ENCODE data around the gene COL6A3.

- TF ChIP-seq POLR2AphosphoS5 (IDR thresholded peaks at IDR 0.05): no peak
- TF ChIP-seq, protein P1, sequence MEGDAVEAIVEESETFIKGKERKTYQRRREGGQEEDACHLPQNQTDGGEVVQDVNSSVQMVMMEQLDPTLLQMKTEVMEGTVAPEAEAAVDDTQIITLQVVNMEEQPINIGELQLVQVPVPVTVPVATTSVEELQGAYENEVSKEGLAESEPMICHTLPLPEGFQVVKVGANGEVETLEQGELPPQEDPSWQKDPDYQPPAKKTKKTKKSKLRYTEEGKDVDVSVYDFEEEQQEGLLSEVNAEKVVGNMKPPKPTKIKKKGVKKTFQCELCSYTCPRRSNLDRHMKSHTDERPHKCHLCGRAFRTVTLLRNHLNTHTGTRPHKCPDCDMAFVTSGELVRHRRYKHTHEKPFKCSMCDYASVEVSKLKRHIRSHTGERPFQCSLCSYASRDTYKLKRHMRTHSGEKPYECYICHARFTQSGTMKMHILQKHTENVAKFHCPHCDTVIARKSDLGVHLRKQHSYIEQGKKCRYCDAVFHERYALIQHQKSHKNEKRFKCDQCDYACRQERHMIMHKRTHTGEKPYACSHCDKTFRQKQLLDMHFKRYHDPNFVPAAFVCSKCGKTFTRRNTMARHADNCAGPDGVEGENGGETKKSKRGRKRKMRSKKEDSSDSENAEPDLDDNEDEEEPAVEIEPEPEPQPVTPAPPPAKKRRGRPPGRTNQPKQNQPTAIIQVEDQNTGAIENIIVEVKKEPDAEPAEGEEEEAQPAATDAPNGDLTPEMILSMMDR (IDR thresholded peaks at IDR 0.05): no peak
These were observed 26.9 kb upstream of the COL6A3 start for GRCh38 chr2:237440819-237441281.
